Measurements from ENCODE around the gene ANKRD31. TPM values are rescaled to one million over a fixed set of nuclear protein-coding genes. Genes with fewer than 3 reads are reported as not detected.

The ANKRD31 gene, protein sequence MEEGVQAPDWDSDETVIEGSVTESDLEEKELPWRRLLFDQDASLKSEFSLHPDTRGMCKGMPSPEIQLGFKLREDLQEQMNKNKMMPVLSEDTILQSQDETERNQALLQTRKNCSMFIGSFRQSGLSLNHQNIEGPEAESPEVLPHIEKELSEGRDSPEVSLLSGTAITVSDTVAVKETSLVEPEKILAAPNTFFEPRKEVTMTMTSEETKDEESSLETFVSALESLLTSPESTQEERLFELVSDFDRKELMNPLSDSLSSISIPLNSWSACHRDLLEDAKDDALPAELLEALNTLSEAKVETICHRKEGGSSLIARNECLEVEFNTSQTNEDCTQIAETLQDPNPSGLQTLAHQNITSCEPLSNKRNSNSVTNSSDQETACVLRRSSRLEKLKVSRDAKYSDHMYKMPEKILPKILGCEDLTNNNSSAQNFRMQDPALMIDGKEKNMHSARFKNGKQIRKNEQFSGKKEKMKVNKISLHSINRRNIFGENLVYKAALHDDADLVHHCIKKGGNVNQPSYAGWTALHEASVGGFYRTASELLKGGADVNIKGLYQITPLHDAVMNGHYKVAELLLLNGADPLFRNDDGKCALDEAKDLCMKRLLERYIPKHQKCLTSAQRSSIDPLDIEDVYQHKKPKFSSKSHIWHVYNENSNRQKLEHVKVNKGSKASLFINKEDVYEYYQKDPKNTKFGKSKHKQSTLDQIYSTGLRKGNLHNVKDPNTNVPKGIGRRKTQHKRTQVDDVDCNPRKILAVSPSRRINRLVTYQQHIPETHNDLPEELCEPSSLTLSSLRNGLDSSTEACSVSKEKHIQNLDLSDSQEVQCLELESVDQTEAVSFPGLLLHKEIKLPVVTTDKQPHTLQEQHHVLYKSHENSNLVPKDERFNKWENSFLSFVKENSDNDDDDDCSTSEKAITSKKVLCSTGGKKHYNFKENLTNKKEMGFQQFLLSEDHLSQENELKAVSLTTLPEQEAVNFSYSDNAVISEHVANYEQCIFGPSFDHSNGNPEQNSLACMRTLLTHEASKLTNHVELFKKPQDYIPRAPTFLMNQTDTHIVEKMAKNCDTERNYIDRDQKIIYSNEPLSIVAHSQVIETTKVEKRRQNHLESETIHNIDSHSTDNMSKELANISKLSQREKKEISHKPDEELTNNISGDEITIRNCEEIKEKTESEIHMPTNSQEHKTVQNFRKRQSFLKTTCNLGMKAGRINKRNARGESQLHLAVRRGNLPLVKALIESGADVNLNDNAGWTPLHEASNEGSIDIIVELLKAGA (N-terminal part only)
- polyA plus RNA-seq (2013, experiment 1 of 2): 0.07 TPM
- polyA plus RNA-seq (2013, experiment 2 of 2): 0.15 TPM

DNA sequence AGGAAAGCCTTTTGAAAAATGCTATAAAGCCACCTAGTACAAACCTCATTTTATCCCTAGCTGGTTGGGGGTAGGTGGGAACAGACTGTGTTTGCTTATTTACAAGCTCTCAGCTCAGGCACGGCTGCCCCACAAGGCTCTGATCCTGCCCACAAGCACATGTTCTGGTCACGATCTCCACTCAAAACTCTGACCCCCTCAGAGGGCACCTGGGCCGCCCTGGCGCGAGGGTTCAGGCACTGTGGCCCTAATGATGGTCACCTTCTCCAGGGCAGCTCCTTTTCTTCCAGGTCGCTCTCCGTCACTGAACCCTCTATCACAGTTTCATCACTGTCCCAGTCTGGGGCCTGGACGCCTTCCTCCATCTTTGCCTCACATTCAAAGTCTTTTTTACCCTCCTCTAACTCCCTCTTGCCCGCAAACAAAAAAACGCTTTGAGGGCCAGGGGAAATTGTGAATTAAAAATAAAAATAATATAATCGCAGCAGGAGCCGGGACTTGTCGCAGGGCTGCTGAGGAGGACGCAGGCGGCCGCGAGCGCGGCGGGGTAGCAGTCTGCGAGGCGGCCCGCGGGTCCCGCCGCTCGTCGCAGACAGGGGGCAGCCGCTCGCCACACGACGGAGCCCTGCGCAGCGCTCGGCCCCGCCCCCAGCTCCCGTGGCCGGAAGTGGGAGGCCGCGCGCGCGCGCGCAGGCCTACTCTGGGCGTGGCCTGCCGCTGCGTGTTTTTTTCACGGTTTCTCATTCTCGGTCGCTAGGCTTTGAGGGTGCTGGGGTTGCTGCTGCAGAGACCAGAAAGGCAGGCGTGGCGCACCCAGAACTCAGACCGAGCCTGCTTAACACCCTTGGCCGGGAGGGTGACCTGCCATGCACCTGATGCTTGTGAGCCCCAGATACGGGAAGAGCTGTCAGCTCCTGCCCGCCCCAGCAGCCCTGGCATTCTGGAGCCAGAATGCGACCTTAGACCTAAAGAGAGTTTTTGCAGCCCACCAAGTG lies at the start of gene ANKRD31:
Gene ANKRD31, minus strand, starts transcription at position 557 of the 995 bp plus-strand sequence. Its CDS starts 192 bp downstream, at position 365.
- 25 to 31% methylated on average over 31 to 45 of the region's 58 CpGs for WGBS, 2 experiments (ENCODE audit: insufficient coverage in 2 of 2)
- Histone ChIP-seq H3K27ac (ENCODE audit: low read depth, low read length, severe bottlenecking) (no peak within 1 kb of the TSS), H3K9me3 (ENCODE audit: control insufficient read depth, low read length) (no peaks in the 10 kb centered on the region), H3K4me3 (ENCODE audit: extremely low read depth, insufficient read depth, low read length, poor library complexity, severe bottlenecking) (peak within 1 kb of the TSS; percentile 49), H3K4me1 (ENCODE audit: control insufficient read depth, insufficient read depth, low read length, poor library complexity, severe bottlenecking) (peaks cover 4% of the 10 kb centered on the region), H3K36me3 (ENCODE audit: control insufficient read depth, insufficient read depth, low read length) (no peaks in the 10 kb centered on the region)

DNA sequence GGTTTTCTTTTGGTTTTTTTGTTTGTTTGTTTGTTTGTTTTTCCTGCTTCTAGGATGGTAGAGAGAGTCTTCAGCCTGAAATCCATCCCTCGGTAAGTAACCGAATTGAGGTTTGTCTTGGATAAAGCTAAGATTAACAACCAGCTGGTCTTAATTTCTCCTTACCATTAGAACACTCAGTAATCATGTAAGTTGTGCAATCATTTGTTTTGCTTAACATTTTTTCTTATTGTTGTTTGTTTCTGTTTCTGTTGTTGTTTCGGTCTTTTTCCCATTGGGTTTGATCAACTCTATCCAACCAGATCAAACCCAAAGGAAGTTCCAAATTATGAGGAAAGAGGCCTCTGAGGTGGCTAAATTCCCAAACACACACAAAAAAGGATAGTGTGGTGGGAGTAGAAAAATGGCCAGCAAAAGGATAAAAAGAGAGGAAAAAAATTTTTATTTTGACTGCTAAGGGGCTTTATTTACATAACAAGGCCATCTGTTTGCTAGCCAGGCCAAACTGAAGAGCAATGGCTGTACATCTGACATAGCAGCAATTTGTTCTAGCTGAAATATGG lies 49.6 kb upstream of the ANKRD31 start:
- WGBS, 2 experiments (ENCODE audit: insufficient coverage in 2 of 2): no CpG with 5 or more reads among the region's 3 CpGs
- Histone ChIP-seq H3K9me3 (ENCODE audit: control insufficient read depth, low read length) (no peaks in the 10 kb centered on the region), H3K4me3 (ENCODE audit: extremely low read depth, insufficient read depth, low read length, poor library complexity, severe bottlenecking) (no peak overlapping the region), H3K27ac (ENCODE audit: low read depth, low read length, severe bottlenecking) (no peak overlapping the region), H3K36me3 (ENCODE audit: control insufficient read depth, insufficient read depth, low read length) (no peaks in the 10 kb centered on the region), H3K4me1 (ENCODE audit: control insufficient read depth, insufficient read depth, low read length, poor library complexity, severe bottlenecking) (peaks cover 4% of the 10 kb centered on the region)

DNA sequence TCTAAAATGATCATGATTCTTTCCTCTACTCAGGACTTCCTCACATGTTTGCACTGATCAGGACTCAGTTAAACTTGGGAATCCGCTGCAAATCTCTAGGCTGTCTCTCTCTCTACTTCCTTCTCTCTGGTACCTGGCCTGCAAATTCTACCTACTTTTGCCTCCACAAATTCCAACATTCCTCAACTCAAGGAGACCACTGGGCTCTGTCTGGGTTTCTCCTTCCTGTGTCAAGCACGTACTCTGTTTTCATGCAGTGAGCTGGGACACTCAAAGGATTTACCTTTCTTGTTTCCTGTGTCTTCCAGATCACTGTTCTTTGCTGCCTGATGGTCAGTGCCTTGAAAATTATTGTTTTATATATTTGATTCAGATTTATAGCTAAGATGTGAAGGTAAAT lies 45.9 kb upstream of the ANKRD31 start:
- WGBS, 2 experiments (ENCODE audit: insufficient coverage in 2 of 2): 88 to 95% methylated on average over 2 of the region's 2 CpGs
- no peaks in the 10 kb centered on the region for H3K9me3 ChIP-seq (ENCODE audit: control insufficient read depth, low read length)
- H3K4me3 ChIP-seq (ENCODE audit: extremely low read depth, insufficient read depth, low read length, poor library complexity, severe bottlenecking): no peak overlapping the region
- H3K27ac ChIP-seq (ENCODE audit: low read depth, low read length, severe bottlenecking): no peak overlapping the region
- H3K4me1 ChIP-seq (ENCODE audit: control insufficient read depth, insufficient read depth, low read length, poor library complexity, severe bottlenecking): peaks cover 4% of the 10 kb centered on the region
- no peaks in the 10 kb centered on the region for H3K36me3 ChIP-seq (ENCODE audit: control insufficient read depth, insufficient read depth, low read length)

DNA sequence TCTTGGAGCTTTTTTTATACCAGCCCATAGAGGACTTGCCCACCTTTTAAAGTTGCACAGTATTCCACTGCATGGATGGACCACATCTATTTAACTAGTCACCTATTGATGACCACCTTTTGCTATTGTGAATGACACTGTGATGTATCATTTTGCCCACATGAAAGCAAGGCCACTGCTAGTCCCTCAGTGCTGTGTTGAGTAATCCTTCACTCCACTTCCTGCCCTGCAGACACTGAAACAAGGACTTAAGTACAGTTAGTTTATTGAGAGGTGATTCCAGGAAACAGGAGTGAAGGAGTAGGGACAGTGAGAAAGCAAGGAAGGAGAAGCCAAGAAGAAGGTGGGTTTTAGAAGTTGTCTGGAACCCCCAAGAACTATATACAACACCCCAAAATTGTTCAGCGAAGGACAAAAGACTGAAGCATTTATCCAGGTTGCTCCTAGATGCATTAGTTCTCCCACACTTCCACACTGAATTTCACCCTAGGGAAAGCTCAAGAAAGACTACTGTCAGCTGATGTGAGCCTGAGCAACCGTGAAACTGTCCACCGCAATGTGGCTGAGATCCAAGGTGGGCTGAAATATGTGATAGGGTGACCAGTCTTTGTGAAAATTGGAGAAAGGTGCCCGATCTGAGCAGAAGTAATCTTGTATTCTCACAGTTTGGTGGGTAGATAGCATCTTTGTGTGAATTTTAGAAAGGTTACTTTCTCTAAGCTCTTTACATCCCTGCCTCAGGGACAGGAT lies 45.2 kb upstream of the ANKRD31 start:
- Histone ChIP-seq H3K27ac (ENCODE audit: low read depth, low read length, severe bottlenecking) (no peak overlapping the region), H3K4me3 (ENCODE audit: extremely low read depth, insufficient read depth, low read length, poor library complexity, severe bottlenecking) (no peak overlapping the region)
- WGBS, 2 experiments (ENCODE audit: insufficient coverage in 2 of 2): 82 to 95% methylated on average over 3 to 4 of the region's 4 CpGs

DNA sequence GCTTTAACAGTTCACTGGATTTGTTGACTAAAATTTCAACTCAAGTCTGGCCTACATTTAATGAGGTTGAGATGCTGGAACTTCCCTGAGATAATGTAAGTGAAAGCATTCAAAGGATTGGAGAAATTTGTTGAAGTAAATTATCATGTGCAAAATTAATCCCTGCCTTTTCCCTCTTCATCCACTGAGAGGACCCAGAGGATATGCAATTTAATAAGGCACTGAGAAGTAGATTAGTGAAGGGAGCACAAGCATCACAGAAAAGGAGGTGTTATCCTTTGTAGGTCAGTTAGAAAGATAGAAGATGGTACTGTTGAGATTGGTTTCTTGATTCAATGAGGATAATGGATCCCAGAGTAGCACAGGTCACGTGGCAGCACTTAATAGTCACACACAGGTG lies 42.6 kb upstream of the ANKRD31 start:
- H3K9me3 ChIP-seq (ENCODE audit: control insufficient read depth, low read length): no peaks in the 10 kb centered on the region
- no peak overlapping the region for H3K27ac ChIP-seq (ENCODE audit: low read depth, low read length, severe bottlenecking)
- no peak overlapping the region for H3K4me3 ChIP-seq (ENCODE audit: extremely low read depth, insufficient read depth, low read length, poor library complexity, severe bottlenecking)
- no peaks in the 10 kb centered on the region for H3K36me3 ChIP-seq (ENCODE audit: control insufficient read depth, insufficient read depth, low read length)
- 100% methylated on average over 1 of the region's 1 CpG; no CpG with 5 or more reads in 1 of the 2 experiments for WGBS, 2 experiments (ENCODE audit: insufficient coverage in 2 of 2)
- H3K4me1 ChIP-seq (ENCODE audit: control insufficient read depth, insufficient read depth, low read length, poor library complexity, severe bottlenecking): peaks cover 11% of the 10 kb centered on the region

More for the DNA sequence above, 45.2 kb upstream of the ANKRD31 start:
- H3K36me3 ChIP-seq (ENCODE audit: control insufficient read depth, insufficient read depth, low read length): no peaks in the 10 kb centered on the region
- H3K4me1 ChIP-seq (ENCODE audit: control insufficient read depth, insufficient read depth, low read length, poor library complexity, severe bottlenecking): peaks cover 10% of the 10 kb centered on the region
- no peaks in the 10 kb centered on the region for H3K9me3 ChIP-seq (ENCODE audit: control insufficient read depth, low read length)

DNA sequence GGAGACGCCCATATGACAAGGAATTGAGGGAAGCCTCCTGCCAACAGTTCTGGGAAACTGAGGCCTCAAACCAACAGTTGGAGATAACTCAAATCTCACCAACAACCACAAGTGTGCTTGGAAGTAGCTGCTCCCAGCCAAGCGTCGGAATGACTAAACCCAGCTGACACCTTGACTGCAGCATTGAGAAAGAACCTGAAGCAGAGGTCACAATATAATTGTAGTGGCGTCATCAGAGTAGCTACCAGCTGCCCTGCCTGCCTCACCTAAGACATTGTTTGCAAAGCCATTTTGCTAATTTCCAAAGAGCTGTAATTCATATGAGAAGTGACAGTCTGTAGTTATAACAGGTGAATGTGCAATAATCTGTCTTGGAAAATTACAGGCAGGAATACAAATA lies 40.8 kb upstream of the ANKRD31 start:
- Histone ChIP-seq H3K9me3 (ENCODE audit: control insufficient read depth, low read length) (no peaks in the 10 kb centered on the region), H3K4me1 (ENCODE audit: control insufficient read depth, insufficient read depth, low read length, poor library complexity, severe bottlenecking) (peaks cover 11% of the 10 kb centered on the region), H3K27ac (ENCODE audit: low read depth, low read length, severe bottlenecking) (no peak overlapping the region), H3K36me3 (ENCODE audit: control insufficient read depth, insufficient read depth, low read length) (no peaks in the 10 kb centered on the region), H3K4me3 (ENCODE audit: extremely low read depth, insufficient read depth, low read length, poor library complexity, severe bottlenecking) (no peak overlapping the region)
- WGBS, 2 experiments (ENCODE audit: insufficient coverage in 2 of 2): 83 to 85% methylated on average over 3 to 4 of the region's 4 CpGs

DNA sequence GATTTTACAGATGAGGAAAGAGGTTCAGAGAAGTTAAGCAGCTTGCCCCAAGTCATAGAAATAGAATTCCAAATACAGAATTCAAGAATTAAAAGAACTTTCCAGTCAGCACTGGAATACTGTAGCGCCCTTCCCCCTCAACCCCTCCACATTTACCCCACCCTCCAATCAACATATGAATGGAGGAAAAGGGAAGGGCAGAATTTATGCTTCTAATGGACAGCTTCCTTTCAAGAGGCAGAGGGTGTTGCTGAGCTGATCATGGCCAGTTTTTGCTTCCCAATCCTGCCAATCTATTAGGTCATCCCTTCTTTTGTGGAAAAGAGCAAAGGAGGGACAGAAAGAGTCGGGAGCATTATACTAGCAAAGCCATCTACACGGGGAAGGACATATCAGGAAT lies 39.1 kb upstream of the ANKRD31 start:
- no CpG with 5 or more reads among the region's 3 CpGs for WGBS, 2 experiments (ENCODE audit: insufficient coverage in 2 of 2)
- H3K4me1 ChIP-seq (ENCODE audit: control insufficient read depth, insufficient read depth, low read length, poor library complexity, severe bottlenecking): peaks cover 7% of the 10 kb centered on the region
- H3K4me3 ChIP-seq (ENCODE audit: extremely low read depth, insufficient read depth, low read length, poor library complexity, severe bottlenecking): no peak overlapping the region
- no peaks in the 10 kb centered on the region for H3K9me3 ChIP-seq (ENCODE audit: control insufficient read depth, low read length)
- no peak overlapping the region for H3K27ac ChIP-seq (ENCODE audit: low read depth, low read length, severe bottlenecking)
- H3K36me3 ChIP-seq (ENCODE audit: control insufficient read depth, insufficient read depth, low read length): no peaks in the 10 kb centered on the region

DNA sequence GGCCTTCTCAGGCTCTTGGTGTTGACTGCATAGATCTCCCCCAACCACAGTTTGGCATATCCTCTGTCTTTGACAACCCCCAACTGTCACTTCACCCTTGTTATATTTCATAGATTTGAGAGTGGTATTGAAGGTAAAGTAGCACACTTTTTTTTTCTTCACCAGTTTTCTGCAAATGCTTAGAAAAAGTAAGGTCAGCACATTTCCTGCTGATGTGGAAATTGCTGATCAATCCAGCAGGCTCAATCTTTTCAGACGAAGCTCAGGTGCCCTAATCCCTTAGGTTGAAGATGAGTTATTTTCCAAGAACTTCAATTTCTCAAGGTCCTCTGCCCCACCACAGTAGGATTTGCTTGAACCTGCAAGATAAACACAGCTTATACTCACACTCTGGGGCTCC lies 38.5 kb upstream of the ANKRD31 start:
- no peaks in the 10 kb centered on the region for H3K36me3 ChIP-seq (ENCODE audit: control insufficient read depth, insufficient read depth, low read length)
- H3K27ac ChIP-seq (ENCODE audit: low read depth, low read length, severe bottlenecking): no peak overlapping the region
- WGBS, 2 experiments (ENCODE audit: insufficient coverage in 2 of 2): no CpG with 5 or more reads among the region's 1 CpG
- H3K4me1 ChIP-seq (ENCODE audit: control insufficient read depth, insufficient read depth, low read length, poor library complexity, severe bottlenecking): peaks cover 7% of the 10 kb centered on the region
- H3K9me3 ChIP-seq (ENCODE audit: control insufficient read depth, low read length): no peaks in the 10 kb centered on the region
- no peak overlapping the region for H3K4me3 ChIP-seq (ENCODE audit: extremely low read depth, insufficient read depth, low read length, poor library complexity, severe bottlenecking)

DNA sequence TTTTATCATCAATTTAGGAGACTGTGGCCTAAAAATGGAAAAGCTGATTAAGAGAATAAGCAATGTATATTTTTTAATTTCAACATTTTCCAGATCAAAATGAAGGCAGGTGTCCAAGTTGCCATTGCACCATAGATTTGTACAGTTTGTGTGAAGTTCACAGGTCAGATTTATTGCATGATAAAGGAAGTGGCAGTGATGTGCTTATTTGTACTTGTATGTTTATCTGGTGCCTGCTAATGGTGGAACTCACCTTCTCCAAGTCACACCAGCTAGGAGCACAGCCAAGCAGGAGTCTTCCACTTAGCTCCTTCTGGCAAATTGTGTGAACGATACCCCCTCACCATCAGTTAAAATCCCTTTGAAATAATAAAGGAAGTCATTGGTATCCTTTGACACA lies 37.8 kb upstream of the ANKRD31 start:
- Histone ChIP-seq H3K27ac (ENCODE audit: low read depth, low read length, severe bottlenecking) (no peak overlapping the region), H3K9me3 (ENCODE audit: control insufficient read depth, low read length) (no peaks in the 10 kb centered on the region), H3K36me3 (ENCODE audit: control insufficient read depth, insufficient read depth, low read length) (no peaks in the 10 kb centered on the region), H3K4me3 (ENCODE audit: extremely low read depth, insufficient read depth, low read length, poor library complexity, severe bottlenecking) (no peak overlapping the region), H3K4me1 (ENCODE audit: control insufficient read depth, insufficient read depth, low read length, poor library complexity, severe bottlenecking) (peaks cover 7% of the 10 kb centered on the region)
- WGBS, 2 experiments (ENCODE audit: insufficient coverage in 2 of 2): no CpG with 5 or more reads among the region's 1 CpG
